ENCODE data around the gene VARS2.

Gene VARS2

DNA sequence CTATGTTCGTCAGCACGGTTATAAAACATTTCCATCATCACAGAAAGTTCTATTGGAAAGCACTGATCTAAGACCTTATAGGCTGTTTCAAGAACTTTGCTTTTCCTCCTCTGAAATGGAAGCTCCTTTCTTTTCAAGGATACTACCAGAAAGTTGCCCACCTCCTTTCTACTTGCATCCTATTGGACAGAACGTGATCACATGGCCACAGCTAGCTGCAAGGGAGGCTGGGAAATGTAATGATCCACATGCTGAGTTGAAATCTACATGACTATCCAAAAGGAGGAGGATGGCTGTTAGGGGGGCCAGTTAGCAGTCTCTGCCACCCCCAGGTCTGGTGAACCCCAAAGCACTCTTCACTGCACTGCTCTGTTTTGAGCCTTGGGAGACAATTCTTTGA is 14.6 kb downstream of the VARS2 start:
- no peak for DNase-seq (ENCODE audit: low spot score)

DNA sequence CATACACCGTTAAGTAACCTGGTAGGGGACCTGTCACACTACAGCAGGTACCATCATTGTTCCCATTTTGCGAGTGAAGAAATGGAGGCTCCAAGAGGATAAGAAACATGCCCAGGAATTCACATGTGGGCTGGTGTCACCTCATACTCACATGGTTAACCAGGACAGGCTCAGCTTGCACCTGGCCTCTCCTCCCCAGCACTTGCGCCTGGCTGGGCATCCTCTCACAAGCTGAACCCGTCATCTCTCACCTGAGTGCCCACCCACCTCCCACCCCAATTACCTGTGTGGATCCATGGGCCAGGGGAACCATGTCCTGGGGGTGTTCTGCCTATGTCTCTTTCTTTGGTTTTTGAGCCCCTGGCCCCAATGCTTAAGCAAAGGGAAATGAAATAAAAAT is 16.5 kb downstream of the VARS2 start:
- DNase-seq (ENCODE audit: low spot score) = no peak

- DNase-seq (ENCODE audit: low spot score) = no peak
Observed at GRCh38 chr6:30931272-30931671, 17.2 kb downstream of the VARS2 start.

DNA sequence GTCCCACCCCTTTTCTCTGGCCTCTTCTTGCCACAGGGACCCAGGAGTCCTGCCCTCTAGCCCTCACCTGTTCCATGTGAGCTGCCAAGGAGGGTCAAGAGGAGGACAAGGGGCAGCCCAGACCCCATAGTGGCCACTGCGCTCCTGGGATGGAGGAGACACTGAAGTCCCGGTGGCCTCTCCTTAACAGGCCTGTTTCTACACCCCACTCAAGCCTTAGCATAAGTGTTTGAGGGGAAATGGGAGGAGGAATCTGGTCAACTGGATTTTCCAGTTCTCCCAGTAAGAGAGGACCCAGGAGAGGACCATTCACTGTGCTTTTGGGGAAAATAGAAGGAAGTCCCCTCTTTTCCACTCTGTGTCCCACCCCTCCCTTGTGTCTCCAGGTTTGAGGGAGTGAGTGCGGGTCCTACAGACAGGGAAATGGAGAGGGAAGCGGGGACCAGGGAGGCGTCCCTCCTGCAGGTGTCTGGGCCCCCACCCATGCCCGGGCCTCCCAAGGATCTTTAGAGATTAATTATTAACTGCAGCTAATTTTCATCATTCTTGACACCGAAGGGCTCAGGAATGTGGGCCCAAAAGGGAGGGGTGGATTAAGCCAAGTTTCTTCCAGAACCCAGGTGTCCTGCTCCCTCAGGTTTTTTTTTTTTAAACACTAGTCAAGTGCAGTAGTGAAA is 18.1 kb downstream of the VARS2 start, which contains the start of gene SFTA2:
TSS of gene SFTA2 (minus strand) at position 202 of the 677 bp plus-strand sequence. CDS start at position 128, 74 bp downstream.
- no peak for DNase-seq (ENCODE audit: low spot score)

DNA sequence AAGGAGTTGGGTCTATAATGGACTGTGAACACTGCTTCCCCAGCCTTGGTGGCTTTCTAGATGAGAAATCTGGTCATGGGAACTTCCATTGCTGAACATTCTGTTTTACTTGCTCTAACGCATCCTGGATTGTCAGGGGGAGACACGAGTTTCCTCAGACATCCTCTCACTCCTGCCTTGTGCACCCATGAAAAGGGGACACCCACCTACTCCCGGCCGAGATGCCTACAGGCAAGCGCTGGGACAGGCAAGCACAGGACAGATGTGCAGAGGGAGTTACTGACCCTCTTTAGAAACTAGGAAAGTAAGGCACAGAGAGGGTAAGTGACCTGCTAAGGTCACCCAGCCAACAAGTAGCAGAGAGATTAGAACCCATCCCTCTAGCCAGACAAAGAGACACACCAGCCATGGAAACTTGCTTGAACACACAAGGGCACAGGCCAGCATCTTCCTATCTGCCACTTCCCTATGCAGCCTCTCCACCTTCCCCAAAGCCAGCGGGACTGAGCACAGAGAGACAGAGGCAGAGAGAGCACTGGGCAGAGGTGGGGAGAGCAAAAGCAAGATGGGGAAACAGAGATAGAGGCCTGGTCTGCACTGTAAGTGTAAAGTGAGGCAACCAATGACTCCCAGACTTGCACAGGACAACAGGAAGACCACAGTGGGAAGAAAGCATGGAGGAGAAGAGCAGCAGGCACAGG is 18.8 kb downstream of the VARS2 start:
- no peak for DNase-seq (ENCODE audit: low spot score)

DNA sequence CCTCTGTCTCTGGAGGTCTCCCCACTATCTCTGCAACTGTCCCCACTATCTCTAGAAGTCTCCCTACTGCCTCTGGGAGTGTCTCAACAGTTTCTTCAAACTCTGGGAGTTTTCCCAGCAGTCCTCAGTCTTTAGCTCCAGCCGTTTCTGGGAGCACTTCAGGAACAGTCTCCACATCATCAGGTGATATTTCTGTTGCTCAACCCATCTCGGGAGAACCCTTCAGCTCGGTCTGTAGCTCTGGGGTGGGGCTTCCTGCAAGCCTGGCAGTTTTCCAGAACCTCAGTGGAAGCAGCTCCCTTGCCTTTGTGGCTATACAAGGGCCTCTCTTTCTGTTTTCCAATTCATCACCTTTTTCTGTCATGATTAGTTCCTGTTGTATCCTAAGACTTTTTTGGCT is 21.0 kb downstream of the VARS2 start:
- DNase-seq (ENCODE audit: low spot score) = no peak

DNA sequence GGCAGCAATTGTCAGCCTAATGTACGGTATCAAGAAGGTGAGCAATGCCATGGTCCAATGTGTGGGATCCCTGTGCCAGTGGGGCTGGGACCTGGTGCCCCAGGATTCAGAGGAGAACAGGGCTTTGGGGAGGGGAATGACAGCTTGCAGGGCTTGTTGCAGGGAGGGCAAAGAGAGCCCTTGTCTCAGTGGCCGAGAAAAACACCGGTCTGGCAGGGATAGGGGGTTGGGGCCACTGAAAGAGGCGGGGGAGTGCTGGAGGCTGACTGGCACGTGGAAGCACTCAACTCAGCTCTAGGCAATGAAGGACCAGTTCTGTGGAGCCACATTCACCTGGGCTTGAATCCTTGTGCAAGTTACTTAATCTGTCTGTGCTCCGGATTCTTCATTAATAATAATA is 23.2 kb downstream of the VARS2 start:
- DNase-seq (ENCODE audit: low spot score) = no peak

- DNase-seq (ENCODE audit: low spot score) = no peak
Observed at GRCh38 chr6:30938730-30939129, 24.7 kb downstream of the VARS2 start.

GRCh38 chr6:30939473-30939872 is 25.4 kb downstream of the VARS2 start:
- no peak for DNase-seq (ENCODE audit: low spot score)

- DNase-seq (ENCODE audit: low spot score) = no peak
Observed at GRCh38 chr6:30940361-30940986, 26.4 kb downstream of the VARS2 start, which contains the start of gene MUCL3. MUCL3 (plus strand) TSS chr6:30940973; CDS start chr6:30941000, 27 bp downstream.

DNA sequence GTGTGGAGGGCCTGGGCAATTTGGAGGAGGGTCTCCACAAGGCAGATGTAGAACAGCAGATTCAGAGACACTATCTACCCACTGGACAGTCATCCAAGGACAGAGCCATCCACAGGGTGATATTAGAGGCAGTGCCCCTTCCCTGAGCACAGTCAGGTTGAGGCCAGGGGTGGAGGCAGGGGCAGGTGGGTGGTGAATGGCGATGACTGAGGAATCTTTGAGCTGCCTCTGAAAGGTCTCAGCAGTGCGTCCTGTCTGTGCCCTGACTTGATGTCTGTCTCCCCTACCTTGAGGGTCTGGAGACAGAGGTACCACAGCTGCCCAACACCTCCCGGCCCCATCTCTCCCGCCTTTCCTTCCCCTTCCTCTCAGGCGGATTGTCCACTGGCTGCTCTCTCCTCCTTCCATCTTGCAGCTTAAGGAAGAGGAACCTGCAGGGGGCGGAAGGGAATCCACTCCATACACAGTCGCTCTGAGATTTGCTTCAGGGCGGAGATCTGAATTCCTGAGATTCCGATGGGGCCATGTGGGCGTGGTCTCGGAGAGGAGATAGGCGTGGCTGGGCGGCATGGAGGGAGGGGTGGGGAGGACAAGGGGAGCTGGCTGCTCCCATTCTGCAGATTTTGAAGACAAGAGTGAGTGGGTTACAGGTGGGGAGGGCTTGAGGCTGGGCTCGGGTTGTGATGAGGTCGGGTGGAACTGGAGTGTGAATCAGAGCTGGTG is 28.5 kb downstream of the VARS2 start:
- DNase-seq (ENCODE audit: low spot score) = no peak

DNA sequence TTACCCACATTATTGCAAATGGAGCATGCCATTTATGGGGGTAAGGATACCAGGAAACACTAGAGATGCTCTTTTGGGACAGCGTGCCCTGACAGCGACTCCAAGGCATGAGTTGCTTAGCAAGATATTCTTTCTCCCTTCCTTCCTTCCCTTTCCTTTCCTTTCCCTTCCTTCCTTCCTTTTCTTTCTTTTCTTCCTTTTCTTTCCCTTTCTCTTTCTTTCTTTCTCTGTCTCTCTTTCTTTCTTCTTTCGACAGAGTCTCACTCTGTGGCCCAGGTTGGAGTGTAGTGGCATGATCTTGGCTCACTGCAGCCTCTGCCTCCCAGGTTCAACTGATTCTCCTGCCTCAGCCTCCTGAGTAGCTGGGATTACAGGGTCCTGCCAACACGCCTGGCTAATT is 30.0 kb downstream of the VARS2 start:
- no peak for DNase-seq (ENCODE audit: low spot score)

- no peak for DNase-seq (ENCODE audit: low spot score)
Observed at GRCh38 chr6:30945281-30945680, 31.2 kb downstream of the VARS2 start.

GRCh38 chr6:30947231-30947630 is 33.2 kb downstream of the VARS2 start:
- no peak for DNase-seq (ENCODE audit: low spot score)

GRCh38 chr6:30948811-30949210 is 34.8 kb downstream of the VARS2 start:
- DNase-seq (ENCODE audit: low spot score) = no peak

DNA sequence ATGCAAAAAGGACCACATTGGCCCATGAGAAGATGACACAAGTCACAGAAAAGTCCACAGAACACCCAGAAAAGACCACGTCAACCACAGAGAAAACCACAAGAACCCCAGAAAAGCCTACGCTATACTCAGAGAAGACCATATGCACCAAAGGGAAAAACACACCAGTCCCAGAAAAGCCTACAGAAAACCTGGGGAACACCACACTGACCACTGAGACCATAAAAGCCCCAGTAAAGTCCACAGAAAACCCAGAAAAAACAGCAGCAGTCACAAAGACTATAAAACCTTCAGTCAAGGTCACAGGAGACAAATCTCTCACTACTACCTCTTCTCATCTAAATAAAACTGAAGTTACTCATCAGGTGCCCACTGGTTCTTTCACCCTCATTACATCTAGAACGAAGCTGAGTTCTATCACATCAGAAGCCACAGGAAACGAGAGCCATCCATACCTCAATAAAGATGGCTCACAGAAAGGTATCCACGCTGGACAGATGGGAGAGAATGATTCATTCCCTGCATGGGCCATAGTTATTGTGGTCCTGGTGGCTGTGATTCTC is 38.0 kb downstream of the VARS2 start:
- DNase-seq (ENCODE audit: low spot score) = no peak

DNA sequence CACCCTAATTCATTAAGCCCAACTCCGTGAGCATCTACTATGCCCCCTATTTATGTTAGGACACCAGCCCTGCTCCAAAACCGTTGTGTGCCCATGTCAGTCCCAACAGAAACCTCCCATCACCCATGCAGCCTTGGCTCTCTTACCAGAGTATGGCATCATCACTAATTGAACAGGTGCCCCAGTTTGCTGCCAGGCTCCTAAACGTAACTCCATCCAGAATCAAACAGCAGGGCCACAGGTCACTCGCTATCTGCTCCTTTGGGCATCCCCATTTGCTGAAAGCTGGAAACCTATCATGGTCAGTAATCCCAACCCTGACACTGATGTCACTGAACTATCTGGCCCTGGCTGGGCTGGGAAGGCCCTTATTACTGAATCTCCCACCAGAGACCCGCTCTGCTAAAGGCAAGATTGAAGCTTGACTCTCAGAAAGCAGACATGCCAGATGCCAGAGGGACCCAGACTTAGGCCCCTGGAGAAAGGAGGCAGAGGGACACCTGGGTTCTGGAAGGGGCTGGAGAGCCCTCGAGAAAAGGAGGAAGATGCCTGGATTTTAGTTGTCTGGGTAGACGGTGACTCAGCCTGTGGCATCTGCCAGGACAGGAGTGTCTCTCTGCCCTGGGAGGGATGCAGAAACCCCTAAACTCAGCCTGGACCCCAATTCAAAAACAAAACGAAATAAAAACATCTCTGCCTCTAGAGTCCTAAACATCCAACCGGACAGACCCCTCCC is 40.8 kb downstream of the VARS2 start:
- DNase-seq (ENCODE audit: low spot score) = no peak

DNA sequence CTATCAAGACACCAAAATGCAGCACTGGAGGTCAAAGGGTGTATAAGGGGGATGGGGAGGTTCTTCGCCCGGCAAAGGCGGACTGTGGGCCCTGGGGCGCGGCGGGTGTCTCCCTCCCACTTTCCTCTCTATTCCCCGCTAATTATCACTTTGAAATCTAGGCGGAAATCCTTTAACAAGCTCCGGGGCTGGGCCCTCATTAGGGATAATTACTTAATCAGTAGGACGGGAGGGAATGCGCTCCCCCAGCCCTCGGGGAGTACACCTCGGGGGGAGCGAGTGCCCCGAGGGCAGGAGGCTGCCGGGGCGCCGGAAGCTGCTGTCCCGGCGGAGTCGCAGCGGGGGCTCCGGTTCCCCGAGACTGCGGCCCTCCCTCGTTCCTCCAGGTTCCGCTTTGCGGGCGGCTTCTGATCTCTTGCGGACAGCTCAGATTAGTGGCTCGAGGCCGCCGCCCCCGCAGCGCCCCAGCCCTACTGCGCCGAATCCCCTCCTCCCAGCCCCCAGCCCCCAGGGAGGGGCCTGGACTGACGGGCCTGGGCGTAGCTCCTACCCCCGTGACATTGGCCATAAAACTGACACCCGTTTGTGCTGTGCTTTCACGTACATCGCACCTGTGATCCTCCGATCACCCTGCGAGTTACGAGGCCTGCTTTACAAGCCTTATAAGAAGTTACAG is 41.5 kb downstream of the VARS2 start:
- DNase-seq (ENCODE audit: low spot score) = no peak

DNA sequence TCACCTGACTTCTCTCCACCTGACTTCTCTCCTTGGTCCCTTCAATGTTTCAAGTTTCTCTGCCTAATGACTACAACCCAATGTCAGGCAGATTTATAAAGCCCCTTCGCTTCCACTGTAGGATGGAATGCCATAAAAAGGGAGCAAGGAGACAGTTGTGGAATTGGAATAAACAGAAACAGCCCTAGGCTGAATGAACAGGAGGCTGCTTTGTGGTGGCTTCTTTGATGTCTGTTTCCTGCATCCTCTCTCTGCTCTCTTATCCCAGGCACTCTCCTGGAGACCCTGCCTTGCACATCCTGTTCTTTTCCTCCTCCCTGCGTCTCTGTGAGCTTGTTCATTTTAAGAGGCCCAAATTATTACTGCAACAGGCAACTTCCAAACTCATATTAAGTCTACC is 43.7 kb downstream of the VARS2 start:
- DNase-seq (ENCODE audit: low spot score) = no peak

DNA sequence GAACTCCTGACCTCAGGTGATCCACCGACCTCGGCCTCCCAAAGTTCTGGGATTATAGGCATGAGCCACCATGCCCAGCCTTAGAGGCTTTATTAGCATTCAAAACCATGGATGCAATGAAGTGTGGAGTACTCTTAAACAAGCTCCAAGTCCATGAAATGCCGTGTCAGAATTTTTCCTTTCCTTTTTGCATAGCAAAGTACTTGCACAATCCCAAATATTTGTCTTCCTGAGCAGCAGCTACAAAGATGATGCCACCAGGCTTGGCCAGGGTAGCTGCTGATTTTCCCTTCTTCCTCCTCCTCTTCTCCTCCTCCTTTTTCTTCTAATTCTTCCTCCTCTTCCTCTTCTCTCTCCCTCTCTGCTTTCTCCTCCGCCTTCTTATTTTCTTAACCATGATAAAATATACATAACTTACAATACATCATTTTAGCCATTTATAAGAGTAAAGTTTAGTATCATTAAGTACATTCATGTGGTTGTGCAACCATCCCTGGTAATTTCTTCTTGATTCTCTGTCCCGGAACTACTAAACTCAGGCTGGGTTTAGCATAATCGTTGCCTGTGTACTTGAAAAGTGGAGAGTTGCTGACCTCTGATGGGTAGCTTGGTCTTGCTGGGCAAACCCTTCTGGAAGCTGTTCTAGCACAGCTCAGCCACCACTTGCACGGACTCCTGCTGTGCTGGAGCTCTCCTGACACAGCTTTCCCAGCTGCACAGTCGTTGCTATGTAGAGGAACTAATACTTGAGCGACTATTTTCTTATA is 47.1 kb downstream of the VARS2 start:
- DNase-seq (ENCODE audit: low spot score) = no peak
